Mammary epithelial cell (primary cell): ENCODE measurements around the gene SEC16B.

Source experiments
- EZH2 ChIP-seq: IDR thresholded peaks from 2 replicates; pipeline ENCODE4 v1.6.1; 2012; ENCODE audit warnings: low read length, inconsistent platforms, borderline replicate concordance
- TF ChIP-seq, protein P1 (sequence below), 2 donors: IDR thresholded peaks in 1 of 2; conservative IDR thresholded peaks in 1 of 2; 2 replicates each; pipeline ENCODE4 v1.5.1; 2011 to 2012; ENCODE audit warnings: inconsistent platforms in 2 of 2, low read length in 2 of 2, mild to moderate bottlenecking in 2 of 2, control low read depth in 1 of 2, low read depth in 1 of 2; ENCODE audit not compliant: insufficient read depth in 1 of 2; ENCODE audit errors: extremely low read depth in 1 of 2

- TF ChIP-seq, protein P1, sequence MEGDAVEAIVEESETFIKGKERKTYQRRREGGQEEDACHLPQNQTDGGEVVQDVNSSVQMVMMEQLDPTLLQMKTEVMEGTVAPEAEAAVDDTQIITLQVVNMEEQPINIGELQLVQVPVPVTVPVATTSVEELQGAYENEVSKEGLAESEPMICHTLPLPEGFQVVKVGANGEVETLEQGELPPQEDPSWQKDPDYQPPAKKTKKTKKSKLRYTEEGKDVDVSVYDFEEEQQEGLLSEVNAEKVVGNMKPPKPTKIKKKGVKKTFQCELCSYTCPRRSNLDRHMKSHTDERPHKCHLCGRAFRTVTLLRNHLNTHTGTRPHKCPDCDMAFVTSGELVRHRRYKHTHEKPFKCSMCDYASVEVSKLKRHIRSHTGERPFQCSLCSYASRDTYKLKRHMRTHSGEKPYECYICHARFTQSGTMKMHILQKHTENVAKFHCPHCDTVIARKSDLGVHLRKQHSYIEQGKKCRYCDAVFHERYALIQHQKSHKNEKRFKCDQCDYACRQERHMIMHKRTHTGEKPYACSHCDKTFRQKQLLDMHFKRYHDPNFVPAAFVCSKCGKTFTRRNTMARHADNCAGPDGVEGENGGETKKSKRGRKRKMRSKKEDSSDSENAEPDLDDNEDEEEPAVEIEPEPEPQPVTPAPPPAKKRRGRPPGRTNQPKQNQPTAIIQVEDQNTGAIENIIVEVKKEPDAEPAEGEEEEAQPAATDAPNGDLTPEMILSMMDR (conservative IDR thresholded peaks at IDR 0.05 in 1 of 2, IDR thresholded peaks at IDR 0.05 in 1 of 2; ENCODE audit: extremely low read depth in 1 of 2, insufficient read depth in 1 of 2, low read depth in 1 of 2, low read length in 2 of 2) = no peak
- no peak for TF ChIP-seq EZH2
Measured at GRCh38 chr1:177983482-177984135, 13.8 kb upstream of the SEC16B start.
